IMR-90 (cell line): Measurements from ENCODE around the gene GALNT17. TPM values are rescaled to one million over a fixed set of nuclear protein-coding genes. Genes with fewer than 3 reads are reported as not detected.

ENCODE experiments used
- ATAC-seq: fragments of 200-7000 bp; cut with Tn5 transposase; 2 replicates; pipeline ENCODE4 v1.9.1; 2020; ENCODE audit warnings: low read depth, mild to moderate bottlenecking, moderate library complexity
- BruUV-seq: library from RNA; stranded (reverse); fragments of 400-500 nt; replicated peaks from 2 replicates; lab custom pipeline; 2021; lab: Mats Ljungman, UMichigan
- CTCF ChIA-PET: fragments of 300-600 bp; formaldehyde crosslinking; extraction: SDS; loops from one replicate; lab custom pipeline; 2021; ENCODE audit warnings: antibody characterized with exemption; lab: Yijun Ruan, JAX
- POLR2A ChIA-PET: fragments of 300-600 bp; sonication (Branson Sonifier 250); formaldehyde crosslinking; loops from one replicate; lab custom pipeline; 2022; ENCODE audit warnings: antibody characterized with exemption; ENCODE audit not compliant: unreplicated experiment; lab: Charles Lee
- DNase-seq: peaks from one replicate; pipeline ENCODE4 v3.0.0; 2013
- H2AFZ ChIP-seq: replicated peaks from 2 replicates; pipeline ENCODE3; 2013; ENCODE audit warnings: low read length, mild to moderate bottlenecking; ENCODE audit not compliant: poor library complexity
- H2AK5ac ChIP-seq: 2 replicates; pipeline ENCODE4 v1.6.1; 2013; ENCODE audit warnings: low read depth, low read length, inconsistent platforms
- H2AK9ac ChIP-seq: replicated peaks from 2 replicates; pipeline ENCODE3; 2013; ENCODE audit warnings: mild to moderate bottlenecking, low read depth, low read length, moderate library complexity; ENCODE audit not compliant: poor library complexity
- H2BK120ac ChIP-seq: 2 replicates; pipeline ENCODE4 v1.6.1; 2013; ENCODE audit warnings: low read depth, low read length, inconsistent platforms
- H2BK15ac ChIP-seq: 3 replicates; pipeline ENCODE4 v1.6.1; 2013; ENCODE audit warnings: low read depth, low read length, inconsistent platforms
- H2BK20ac ChIP-seq: 2 replicates; pipeline ENCODE4 v1.6.1; 2013; ENCODE audit warnings: low read depth, mild to moderate bottlenecking, inconsistent platforms, low read length, moderate library complexity
- H2BK5ac ChIP-seq: 2 replicates; pipeline ENCODE4 v1.6.1; 2013; ENCODE audit warnings: mild to moderate bottlenecking, low read depth, low read length, inconsistent platforms; ENCODE audit not compliant: poor library complexity, severe bottlenecking
- H3K14ac ChIP-seq: replicated peaks from 2 replicates; pipeline ENCODE4 v1.6.1; 2013; ENCODE audit warnings: low read depth, low read length, inconsistent platforms
- H3K18ac ChIP-seq: 2 replicates; pipeline ENCODE4 v1.6.1; 2013; ENCODE audit warnings: low read depth, low read length, control low read depth
- H3K23ac ChIP-seq: 2 replicates; pipeline ENCODE4 v1.6.1; 2013; ENCODE audit warnings: low read depth, low read length, inconsistent platforms
- H3K27ac ChIP-seq: 2 replicates; pipeline ENCODE4 v1.5.1; 2013; ENCODE audit warnings: mild to moderate bottlenecking, control low read depth, low read length; ENCODE audit not compliant: insufficient read depth
- H3K27me3 ChIP-seq: 2 replicates; pipeline ENCODE4 v1.6.1; 2013; ENCODE audit warnings: low read length; ENCODE audit not compliant: control insufficient read depth, insufficient read depth
- H3K36me3 ChIP-seq: 2 replicates; pipeline ENCODE4 v1.6.1; 2013; ENCODE audit warnings: low read length, mixed read lengths; ENCODE audit not compliant: control insufficient read depth, insufficient read depth
- H3K4ac ChIP-seq: 2 replicates; pipeline ENCODE4 v1.6.1; 2013; ENCODE audit warnings: low read depth, low read length, inconsistent platforms
- H3K4me1 ChIP-seq: 2 replicates; pipeline ENCODE4 v1.6.1; 2013; ENCODE audit warnings: low read length, mixed read lengths; ENCODE audit not compliant: control insufficient read depth, insufficient read depth
- H3K4me2 ChIP-seq: 2 replicates; pipeline ENCODE4 v1.6.1; 2013; ENCODE audit warnings: low read depth, mild to moderate bottlenecking, control low read depth, low read length, moderate library complexity
- H3K4me3 ChIP-seq: 2 replicates; pipeline ENCODE4 v1.5.1; 2013; ENCODE audit warnings: low read depth, mild to moderate bottlenecking, control low read depth, low read length, moderate library complexity; ENCODE audit not compliant: insufficient read depth
- H3K56ac ChIP-seq: 2 replicates; pipeline ENCODE4 v1.6.1; 2013; ENCODE audit warnings: low read length, inconsistent platforms; ENCODE audit not compliant: insufficient read depth; ENCODE audit errors: extremely low read depth
- H3K79me1 ChIP-seq, 2 experiments: 2 replicates each; pipeline ENCODE4 v1.6.1; 2013; ENCODE audit warnings: low read length in 2 of 2, inconsistent platforms in 1 of 2, low read depth in 1 of 2
- H3K9ac ChIP-seq: 2 replicates; pipeline ENCODE4 v1.6.1; 2013; ENCODE audit warnings: low read depth, low read length, control low read depth
- H3K9me1 ChIP-seq: 2 replicates; pipeline ENCODE4 v1.6.1; 2013; ENCODE audit warnings: low read length, inconsistent platforms; ENCODE audit not compliant: insufficient read depth
- H3K9me3 ChIP-seq: 2 replicates; pipeline ENCODE4 v1.6.1; 2013; ENCODE audit warnings: low read length; ENCODE audit not compliant: control insufficient read depth, insufficient read depth
- H4K20me1 ChIP-seq: 2 replicates; pipeline ENCODE4 v1.6.1; 2013; ENCODE audit warnings: low read length, inconsistent platforms; ENCODE audit not compliant: insufficient read depth
- H4K5ac ChIP-seq: 2 replicates; pipeline ENCODE4 v1.6.1; 2013; ENCODE audit warnings: mild to moderate bottlenecking, low read depth, low read length, control low read depth
- H4K8ac ChIP-seq, 2 experiments: 2 replicates each; pipeline ENCODE4 v1.6.1; 2013; ENCODE audit warnings: low read depth in 2 of 2, low read length in 2 of 2, control low read depth in 1 of 2, inconsistent platforms in 1 of 2
- H4K91ac ChIP-seq: 2 replicates; pipeline ENCODE4 v1.6.1; 2013; ENCODE audit warnings: low read depth, low read length, inconsistent platforms; ENCODE audit not compliant: insufficient read depth
- BHLHE40 ChIP-seq: fragments of 150-350 bp; IDR thresholded peaks from 2 replicates; pipeline ENCODE4 v1.6.1; 2016; ENCODE audit warnings: mild to moderate bottlenecking, low read depth, low read length
- CHD1 ChIP-seq: IDR thresholded peaks from 2 replicates; pipeline ENCODE4 v1.6.1; 2012; ENCODE audit warnings: low read depth, low read length, improper control_type of control experiment
- CTCF ChIP-seq: conservative IDR thresholded peaks from 2 replicates; pipeline ENCODE4 v1.5.1; 2012; ENCODE audit warnings: mild to moderate bottlenecking, low read depth, low read length, improper control_type of control experiment
- FOS ChIP-seq: fragments of 150-350 bp; IDR thresholded peaks from 2 replicates; pipeline ENCODE4 v1.6.1; 2016; ENCODE audit warnings: low read depth, low read length
- MAZ ChIP-seq: IDR thresholded peaks from 2 replicates; pipeline ENCODE4 v1.6.1; 2012; ENCODE audit warnings: low read depth, mild to moderate bottlenecking, low read length, improper control_type of control experiment, moderate library complexity, borderline replicate concordance
- MXI1 ChIP-seq: IDR thresholded peaks from 2 replicates; pipeline ENCODE4 v1.6.1; 2012; ENCODE audit warnings: low read depth, mild to moderate bottlenecking, low read length, moderate library complexity, borderline replicate concordance
- RAD21 ChIP-seq: IDR thresholded peaks from 2 replicates; pipeline ENCODE4 v1.6.1; 2012; ENCODE audit warnings: low read length, improper control_type of control experiment
- RCOR1 ChIP-seq: IDR thresholded peaks from 2 replicates; pipeline ENCODE4 v1.6.1; 2012; ENCODE audit warnings: mild to moderate bottlenecking, low read length, improper control_type of control experiment; ENCODE audit not compliant: insufficient replicate concordance
- USF2 ChIP-seq: fragments of 150-350 bp; IDR thresholded peaks from 2 replicates; pipeline ENCODE4 v1.6.1; 2017; ENCODE audit warnings: mild to moderate bottlenecking, antibody characterized with exemption, low read length, low read depth
- WGBS, 2 experiments: methylation state at CpG; one replicate each; pipeline versions ENCODE4 v1.1.5 to v1.1.7; 2013; ENCODE audit warnings: missing lambda C conversion rate in 2 of 2; ENCODE audit not compliant: insufficient read length in 1 of 2; ENCODE audit errors: extremely low coverage in 2 of 2; 5-methylcytosine and 5-hydroxymethylcytosine counted together
- dilution Hi-C: fragments of 300-500 bp; cut with HindIII; formaldehyde crosslinking; loops from one replicate; pipeline ENCODE4 v1.14.3; 2018; ENCODE audit warnings: low sequenced_read_pairs; ENCODE audit not compliant: unreplicated experiment
- in situ Hi-C: fragments of 300-500 bp; cut with MboI; formaldehyde crosslinking; loops from 3 replicates; pipeline ENCODE4 v1.14.3; 2019; ENCODE audit warnings: low sequenced_read_pairs, inconsistent platforms, mixed read lengths
- intact Hi-C: fragments of 100-400 bp; cut with micrococcal nuclease; formaldehyde crosslinking; loops from 2 replicates; pipeline ENCODE4 v1.10.0; 2022
- polyA plus RNA-seq, 3 experiments: library from polyadenylated mRNA; depleted of rRNA; stranded (reverse); fragments of >200 nt; gene quantifications; 2 replicates each; pipeline ENCODE4 v1.2.3, GENCODE V29; 2012; ENCODE audit warnings: low replicate concordance in 1 of 3
- total RNA-seq: library from RNA; depleted of rRNA; stranded (reverse); fragments of >200 nt; gene quantifications from 2 replicates; pipeline ENCODE4 v1.2.3, GENCODE V29; 2012

Gene GALNT17
- total and polyA plus RNA-seq, 2 of the 4 experiments (the other 2 are of a cell fraction): not detected

GRCh38 chr7:71649812-71650211 lies 517.9 kb downstream of the GALNT17 start:
- no peak overlapping the region for H2BK20ac ChIP-seq
- no peak overlapping the region for H4K5ac ChIP-seq
- no TSS peak for BruUV-seq
- H2AFZ ChIP-seq: no peak overlapping the region
- ATAC-seq: no peak
- H3K27ac ChIP-seq: no peak overlapping the region
- no peak overlapping the region for H2BK120ac ChIP-seq
- H4K91ac ChIP-seq: no peak overlapping the region
- TF ChIP-seq CTCF (no peak), RAD21 (no peak), CHD1 (no peak), BHLHE40 (no peak), FOS (no peak), USF2 (no peak), MAZ (no peak), MXI1 (no peak), RCOR1 (no peak)
- H3K36me3 ChIP-seq: no peaks in the 10 kb centered on the region
- no peak overlapping the region for H3K4me2 ChIP-seq
- no peak overlapping the region for H3K14ac ChIP-seq
- H3K18ac ChIP-seq: no peak overlapping the region
- H2BK15ac ChIP-seq: no peak overlapping the region
- no peak overlapping the region for H3K9ac ChIP-seq
- no peaks in the 10 kb centered on the region for H3K79me1 ChIP-seq
- H4K8ac ChIP-seq: no peak overlapping the region
- no CpG with 5 or more reads among the region's 1 CpG for WGBS, 2 experiments
- in situ Hi-C loops: no loop called here
- dilution Hi-C loops: no loop called here
- no peaks in the 10 kb centered on the region for H4K20me1 ChIP-seq
- H2BK5ac ChIP-seq: no peak overlapping the region
- H3K9me1 ChIP-seq: no peaks in the 10 kb centered on the region
- H2AK5ac ChIP-seq: no peak overlapping the region
- H3K4ac ChIP-seq: no peak overlapping the region
- H3K27me3 ChIP-seq: no peaks in the 10 kb centered on the region
- CTCF ChIA-PET: no interaction called here
- no peak overlapping the region for H3K56ac ChIP-seq
- H3K23ac ChIP-seq: no peak overlapping the region
- no peak overlapping the region for H3K4me3 ChIP-seq
- no peak for DNase-seq
- H3K4me1 ChIP-seq: no peaks in the 10 kb centered on the region
- intact Hi-C loops: no loop called here
- H2AK9ac ChIP-seq: no peak overlapping the region
- H3K9me3 ChIP-seq: peaks cover 21% of the 10 kb centered on the region
- POLR2A ChIA-PET: no interaction called here
